H9 (cell line): ENCODE measurements around the gene IPO11. TPM values are rescaled to one million over a fixed set of nuclear protein-coding genes. Genes with fewer than 3 reads are reported as not detected.

Experiments
- DNase-seq: peaks from one replicate; pipeline ENCODE4 v3.0.0-alpha.2; 2017
- H2AFZ ChIP-seq: one replicate; pipeline ENCODE4 v1.6.1; 2013; ENCODE audit warnings: mild to moderate bottlenecking, low read length, control low read depth, moderate library complexity
- H2AK5ac ChIP-seq: 2 replicates; pipeline ENCODE4 v1.6.1; 2013; ENCODE audit warnings: low read length, control low read depth, mixed read lengths; ENCODE audit not compliant: insufficient read length
- H2BK120ac ChIP-seq: one replicate; pipeline ENCODE4 v1.6.1; 2013; ENCODE audit warnings: low read depth, mild to moderate bottlenecking, low read length, control low read depth, inconsistent platforms; ENCODE audit not compliant: poor library complexity, severe bottlenecking
- H2BK12ac ChIP-seq: 2 replicates; pipeline ENCODE4 v1.6.1; 2013; ENCODE audit warnings: low read length, control low read depth, mixed read lengths, low read depth; ENCODE audit not compliant: insufficient read length
- H2BK15ac ChIP-seq: 2 replicates; pipeline ENCODE4 v1.6.1; 2013; ENCODE audit warnings: low read depth, low read length, control low read depth
- H2BK20ac ChIP-seq: one replicate; pipeline ENCODE4 v1.6.1; 2013; ENCODE audit warnings: low read depth, mild to moderate bottlenecking, low read length, control low read depth, inconsistent platforms; ENCODE audit not compliant: poor library complexity, severe bottlenecking
- H2BK5ac ChIP-seq: 2 replicates; pipeline ENCODE4 v1.6.1; 2013; ENCODE audit warnings: low read length, control low read depth, mixed read lengths; ENCODE audit not compliant: insufficient read length
- H3K14ac ChIP-seq: 2 replicates; pipeline ENCODE4 v1.6.1; 2013; ENCODE audit warnings: low read length, control low read depth; ENCODE audit not compliant: insufficient read depth
- H3K18ac ChIP-seq: 2 replicates; pipeline ENCODE4 v1.6.1; 2013; ENCODE audit warnings: low read depth, mild to moderate bottlenecking, mixed read lengths, low read length, control low read depth; ENCODE audit not compliant: insufficient read length
- H3K23ac ChIP-seq: 2 replicates; pipeline ENCODE4 v1.6.1; 2013; ENCODE audit warnings: low read length, control low read depth, mixed read lengths, low read depth; ENCODE audit not compliant: insufficient read length
- H3K23me2 ChIP-seq: 2 replicates; pipeline ENCODE4 v1.6.1; 2013; ENCODE audit warnings: low read depth, mild to moderate bottlenecking, mixed read lengths, low read length, control low read depth; ENCODE audit not compliant: insufficient read length, poor library complexity, severe bottlenecking
- H3K27ac ChIP-seq: 2 replicates; pipeline ENCODE4 v1.5.1; 2013; ENCODE audit warnings: low read length, control low read depth, mixed read lengths, low read depth; ENCODE audit not compliant: insufficient read length
- H3K27me3 ChIP-seq: 2 replicates; pipeline ENCODE4 v1.6.1; 2013; ENCODE audit warnings: low read length, control low read depth, inconsistent platforms; ENCODE audit not compliant: insufficient read depth
- H3K4ac ChIP-seq: 2 replicates; pipeline ENCODE4 v1.6.1; 2013; ENCODE audit warnings: low read depth, mild to moderate bottlenecking, control low read depth, inconsistent platforms, low read length, moderate library complexity
- H3K4me1 ChIP-seq: 2 replicates; pipeline ENCODE4 v1.6.1; 2013; ENCODE audit warnings: low read length, control low read depth, inconsistent platforms; ENCODE audit not compliant: insufficient read depth
- H3K4me2 ChIP-seq: 2 replicates; pipeline ENCODE4 v1.6.1; 2013; ENCODE audit warnings: low read length, control low read depth, mixed read lengths; ENCODE audit not compliant: insufficient read length, insufficient read depth
- H3K56ac ChIP-seq: 2 replicates; pipeline ENCODE4 v1.6.1; 2013; ENCODE audit warnings: low read depth, mild to moderate bottlenecking, mixed read lengths, low read length, control low read depth; ENCODE audit not compliant: insufficient read length
- H3K79me1 ChIP-seq: 2 replicates; pipeline ENCODE4 v1.6.1; 2013; ENCODE audit warnings: low read depth, mild to moderate bottlenecking, moderate library complexity, low read length, control low read depth, inconsistent platforms; ENCODE audit not compliant: insufficient read depth, poor library complexity, severe bottlenecking
- H3K79me2 ChIP-seq: 2 replicates; pipeline ENCODE4 v1.6.1; 2013; ENCODE audit warnings: low read length, control low read depth, inconsistent platforms; ENCODE audit not compliant: insufficient read depth
- H3K9ac ChIP-seq: 2 replicates; pipeline ENCODE4 v1.6.1; 2013; ENCODE audit warnings: low read length, control low read depth, mixed read lengths; ENCODE audit not compliant: insufficient read length; ENCODE audit errors: extremely low read depth
- H3K9me3 ChIP-seq: one replicate; pipeline ENCODE4 v1.6.1; 2013; ENCODE audit warnings: low read depth, low read length, inconsistent platforms; ENCODE audit not compliant: control insufficient read depth
- H3T11ph ChIP-seq: one replicate; pipeline ENCODE4 v1.6.1; 2013; ENCODE audit warnings: mild to moderate bottlenecking, low read length, control low read depth, inconsistent platforms
- H4K20me1 ChIP-seq: one replicate; pipeline ENCODE4 v1.6.1; 2013; ENCODE audit not compliant: control insufficient read depth, insufficient read length, insufficient read depth
- H4K5ac ChIP-seq: 2 replicates; pipeline ENCODE4 v1.6.1; 2013; ENCODE audit warnings: low read depth, mild to moderate bottlenecking, mixed read lengths, low read length, control low read depth; ENCODE audit not compliant: insufficient read length
- H4K8ac ChIP-seq: replicated peaks from 2 replicates; pipeline ENCODE4 v1.6.1; 2013; ENCODE audit warnings: low read length, control low read depth, mixed read lengths, low read depth; ENCODE audit not compliant: insufficient read length
- H4K91ac ChIP-seq: 2 replicates; pipeline ENCODE4 v1.6.1; 2013; ENCODE audit warnings: low read depth, mild to moderate bottlenecking, moderate library complexity, mixed read lengths, low read length, control low read depth; ENCODE audit not compliant: insufficient read length
- H3K27ac Mint-ChIP-seq, 3 experiments: 2 replicates in 2 of 3; 3 replicates in 1 of 3; pipeline ENCODE4 v1.8.0; 2020 to 2021; ENCODE audit warnings: mixed read lengths in 3 of 3, mild to moderate bottlenecking in 1 of 3, moderate library complexity in 1 of 3
- H3K27me3 Mint-ChIP-seq: 2 replicates; pipeline ENCODE4 v1.8.0; 2021; ENCODE audit warnings: low read depth, mild to moderate bottlenecking, moderate library complexity, mixed read lengths
- H3K36me3 Mint-ChIP-seq, 3 experiments: 2 replicates in 2 of 3; 3 replicates in 1 of 3; pipeline ENCODE4 v1.8.0; 2020 to 2021; ENCODE audit warnings: low read depth in 3 of 3, mixed read lengths in 3 of 3; ENCODE audit not compliant: insufficient read depth in 1 of 3
- H3K4me1 Mint-ChIP-seq, 2 experiments: 2 replicates each; pipeline ENCODE4 v1.8.0; 2020; ENCODE audit warnings: mixed read lengths in 2 of 2
- H3K4me3 Mint-ChIP-seq, 2 experiments: 2 replicates in 1 of 2; 3 replicates in 1 of 2; pipeline ENCODE4 v1.8.0; 2020 to 2021; ENCODE audit warnings: mild to moderate bottlenecking in 2 of 2, mixed read lengths in 2 of 2, moderate library complexity in 1 of 2
- H3K9me3 Mint-ChIP-seq, 2 experiments: 2 replicates in 1 of 2; 3 replicates in 1 of 2; pipeline ENCODE4 v1.8.0; 2020; ENCODE audit warnings: mild to moderate bottlenecking in 2 of 2, mixed read lengths in 2 of 2, moderate library complexity in 1 of 2
- CTCF ChIP-seq: fragments of 200-600 bp; sonication (generic); conservative IDR thresholded peaks from 3 replicates; pipeline ENCODE4 v1.8.0; 2021; ENCODE audit warnings: antibody characterized with exemption, mild to moderate bottlenecking
- WGBS: extraction: QIAGEN DNeasy Blood & Tissue Kit; methylation state at CpG from one replicate; pipeline ENCODE4 v1.1.7; 2013; ENCODE audit warnings: missing lambda C conversion rate, low lambda C conversion rate, mixed read lengths; ENCODE audit not compliant: insufficient read length; ENCODE audit errors: extremely low coverage; 5-methylcytosine and 5-hydroxymethylcytosine counted together
- total RNA-seq: library from RNA; stranded (reverse); gene quantifications from 2 replicates; pipeline ENCODE4 v1.2.1, GENCODE V29; 2021

Gene IPO11
- total RNA-seq, 1 experiment from 2014 or later: 63.0 TPM

- Histone ChIP-seq H4K20me1 (no peaks in the 10 kb centered on the region), H3K9ac (no peak overlapping the region), H4K8ac (no peak overlapping the region), H3K23ac (no peak overlapping the region), H4K91ac (no peak overlapping the region), H3K4ac (no peak overlapping the region), H3K9me3 (no peaks in the 10 kb centered on the region), H3K79me1 (no peaks in the 10 kb centered on the region), H3K27ac (no peak overlapping the region), H2AFZ (no peak overlapping the region), H3K18ac (no peak overlapping the region), H2AK5ac (no peak overlapping the region), H3K56ac (no peak overlapping the region), H4K5ac (no peak overlapping the region), H2BK5ac (no peak overlapping the region), H2BK12ac (no peak overlapping the region), H2BK15ac (no peak overlapping the region), H3T11ph (no peak overlapping the region), H2BK120ac (no peak overlapping the region), H3K14ac (no peak overlapping the region), H3K79me2 (no peaks in the 10 kb centered on the region), H2BK20ac (no peak overlapping the region), H3K4me1 (no peaks in the 10 kb centered on the region), H3K23me2 (no peaks in the 10 kb centered on the region), H3K27me3 (no peaks in the 10 kb centered on the region), H3K4me2 (no peak overlapping the region)
- no CpG with 5 or more reads among the region's 1 CpG for WGBS
- Mint-ChIP-seq H3K27me3 (no peaks in the 10 kb centered on the region), H3K27ac (no peak overlapping the region), H3K4me1 (no peaks in the 10 kb centered on the region), H3K36me3 (peaks cover 13 to 37% (median 33%) of the 10 kb centered on the region in 3 experiments), H3K4me3 (no peak overlapping the region), H3K9me3 (no peaks in the 10 kb centered on the region)
- DNase-seq: no peak
- TF ChIP-seq CTCF: no peak
Measured at GRCh38 chr5:62489471-62489870, 76.9 kb downstream of the IPO11 start.
